ENCODE results near the gene PRPF38A.

Gene PRPF38A

DNA sequence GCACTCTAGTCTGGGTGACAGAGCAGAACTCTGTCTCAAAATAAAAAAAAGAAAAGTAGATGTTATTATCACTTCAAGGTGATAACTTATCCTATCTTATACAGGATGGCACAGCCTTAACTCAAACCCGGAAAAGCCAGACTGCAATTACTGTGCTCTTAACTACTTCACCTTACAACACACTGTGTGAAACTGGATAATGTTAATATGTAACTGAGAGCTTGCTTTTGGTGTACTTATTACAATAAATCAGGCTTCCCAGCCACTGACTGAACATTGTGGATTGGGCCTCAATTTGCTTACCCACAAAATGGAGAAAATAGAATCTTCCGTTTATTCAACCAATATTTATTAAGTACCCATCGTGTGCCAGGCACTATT lies 1.6 kb upstream of the PRPF38A start:
- DNase-seq, result no peak

DNA sequence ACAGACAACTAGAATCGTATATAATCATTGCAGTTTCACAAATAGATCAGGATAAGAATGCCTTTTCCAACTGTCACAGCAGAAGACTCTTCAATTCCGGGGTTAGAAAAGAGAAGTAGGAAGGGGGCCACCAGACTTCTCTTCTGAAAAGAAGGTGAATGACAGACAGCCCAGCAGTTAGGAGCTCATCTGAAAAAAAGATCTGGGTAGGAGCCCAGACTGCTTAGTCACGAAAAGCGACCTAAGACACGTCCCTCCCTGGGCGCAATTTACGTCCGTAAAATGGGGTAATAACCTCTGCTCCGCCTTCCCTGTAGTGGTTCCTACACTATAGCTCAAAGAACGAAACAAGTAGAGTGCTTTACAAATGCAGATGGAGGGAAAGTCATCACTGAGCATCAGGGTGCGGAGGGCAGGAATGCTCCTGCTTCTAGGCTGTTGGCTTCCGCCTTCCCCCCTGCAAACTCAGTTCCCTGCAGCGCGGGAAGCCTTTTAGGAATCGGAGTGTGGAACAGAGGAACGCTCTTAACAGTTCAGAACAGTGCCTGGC lies 761 bp upstream of the PRPF38A start:
- DNase-seq, result peak; percentile 48

DNA sequence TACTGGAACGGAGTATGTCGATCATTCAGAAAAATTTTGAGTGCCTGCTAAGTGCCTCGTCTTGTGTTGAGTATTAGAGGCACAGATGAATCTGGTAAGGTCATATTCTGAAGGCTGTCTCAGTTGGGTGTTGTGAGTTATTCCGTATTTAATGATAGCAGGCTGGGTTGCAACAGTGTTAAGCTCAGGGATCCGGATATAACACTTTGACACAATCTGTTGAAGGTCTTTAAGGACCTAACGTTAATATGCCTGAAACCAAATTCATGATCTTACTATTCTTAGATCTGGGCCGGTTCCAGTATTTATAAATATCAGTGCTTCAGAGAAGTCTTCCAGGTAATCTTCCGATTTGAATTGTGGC lies 555 bp downstream of the PRPF38A start:
- DNase-seq, result no peak

DNA sequence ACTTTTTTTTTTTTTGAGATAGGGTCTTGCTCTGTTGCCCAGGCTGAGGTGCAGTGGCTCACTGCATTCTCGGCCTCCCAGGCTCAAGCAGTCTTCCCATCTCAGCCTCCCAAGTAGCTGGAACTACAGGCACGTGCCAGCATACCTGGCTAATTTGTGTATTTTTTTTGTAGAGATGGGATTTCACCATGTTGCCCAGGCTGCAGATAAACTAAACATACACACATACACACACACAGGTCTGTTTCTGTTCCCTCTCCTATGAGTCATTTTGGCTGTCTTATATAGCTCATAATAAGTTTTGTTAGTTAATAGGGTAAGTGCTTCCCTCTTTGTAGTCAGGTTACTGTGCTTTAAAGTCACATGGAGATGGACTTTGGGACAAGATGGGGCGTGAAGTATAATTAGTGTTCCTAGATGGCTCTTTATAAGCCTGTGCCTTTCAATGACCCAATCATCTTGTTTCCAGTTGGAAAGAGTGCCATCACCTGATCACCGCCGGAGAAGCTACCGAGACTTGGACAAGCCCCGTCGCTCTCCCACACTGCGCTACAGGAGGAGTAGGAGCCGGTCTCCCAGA lies 9.1 kb downstream of the PRPF38A start:
- no peak for DNase-seq

DNA sequence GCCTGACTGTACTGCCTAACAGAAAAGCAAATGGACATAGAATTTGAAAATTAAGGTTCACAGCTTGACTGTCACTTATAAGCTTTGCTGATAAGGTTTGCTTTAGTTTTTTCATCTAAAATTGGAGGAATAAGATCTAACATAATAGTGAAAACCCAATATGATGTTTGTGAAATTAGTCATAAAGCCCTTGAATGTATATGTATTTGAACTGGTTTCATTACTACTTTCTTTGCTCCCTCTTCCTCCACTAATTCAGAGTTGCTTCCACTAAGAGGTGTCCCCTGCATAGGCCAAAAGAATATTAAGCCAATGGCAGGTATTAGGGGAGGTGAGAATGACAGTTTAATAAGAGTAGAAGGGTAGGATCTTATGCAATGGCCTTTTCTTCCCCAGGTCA lies 10.5 kb downstream of the PRPF38A start:
- DNase-seq, result no peak

DNA sequence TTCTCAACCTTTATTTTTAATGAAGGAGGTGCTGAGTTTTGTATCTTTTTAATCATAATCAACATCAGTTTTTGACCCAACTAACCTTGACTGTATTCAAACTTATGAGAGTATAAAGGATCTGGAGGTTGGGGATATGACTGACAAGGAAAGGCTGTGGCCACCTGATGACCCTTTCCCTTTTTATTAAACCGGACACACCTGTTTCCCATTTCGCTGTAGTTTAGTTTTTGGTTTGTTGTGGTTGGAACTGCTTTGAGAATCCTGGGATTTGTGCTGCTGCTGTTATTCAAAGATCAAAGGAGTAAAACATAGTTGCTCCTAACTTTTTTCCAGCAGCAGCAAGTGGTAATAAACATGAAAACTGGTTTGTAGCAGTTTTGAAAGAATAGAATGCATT lies 12.4 kb downstream of the PRPF38A start:
- no peak for DNase-seq

DNA sequence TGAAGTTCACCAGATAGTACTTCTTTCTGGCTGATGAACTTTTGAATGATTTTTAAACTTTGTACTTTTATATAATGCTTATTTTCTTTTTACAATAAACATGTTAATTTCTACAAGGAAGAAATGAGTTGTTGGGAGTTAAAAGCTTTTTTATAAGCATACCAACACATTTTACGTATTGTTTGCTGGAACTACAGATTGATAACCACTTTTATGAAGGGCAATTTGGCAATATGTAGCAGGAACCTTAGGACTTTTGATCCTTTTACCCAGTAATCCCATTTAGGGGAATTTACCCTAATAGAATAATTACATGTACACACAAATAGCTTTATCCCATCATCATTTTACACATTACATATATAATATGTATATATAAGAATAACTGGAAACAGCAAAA lies 16.3 kb downstream of the PRPF38A start:
- DNase-seq, result no peak

DNA sequence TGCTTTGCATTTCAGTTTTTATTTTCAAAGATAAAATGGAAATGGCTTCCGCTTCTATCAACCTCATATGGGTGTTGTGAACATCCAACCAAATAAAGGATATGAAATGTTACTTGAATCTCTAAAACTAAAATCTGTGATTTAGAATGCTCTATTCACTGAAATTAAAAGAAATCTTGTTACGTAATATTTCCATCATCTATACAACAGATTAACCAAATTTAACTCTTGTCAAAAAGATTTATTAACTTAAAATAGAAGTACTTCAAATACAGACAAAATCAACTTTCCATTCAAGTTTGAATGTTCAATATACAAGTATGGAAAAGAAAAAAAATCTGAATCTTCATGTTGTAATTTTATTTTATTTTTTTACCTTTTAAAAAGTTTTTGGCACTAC lies 18.7 kb downstream of the PRPF38A start:
- no peak for DNase-seq

DNA sequence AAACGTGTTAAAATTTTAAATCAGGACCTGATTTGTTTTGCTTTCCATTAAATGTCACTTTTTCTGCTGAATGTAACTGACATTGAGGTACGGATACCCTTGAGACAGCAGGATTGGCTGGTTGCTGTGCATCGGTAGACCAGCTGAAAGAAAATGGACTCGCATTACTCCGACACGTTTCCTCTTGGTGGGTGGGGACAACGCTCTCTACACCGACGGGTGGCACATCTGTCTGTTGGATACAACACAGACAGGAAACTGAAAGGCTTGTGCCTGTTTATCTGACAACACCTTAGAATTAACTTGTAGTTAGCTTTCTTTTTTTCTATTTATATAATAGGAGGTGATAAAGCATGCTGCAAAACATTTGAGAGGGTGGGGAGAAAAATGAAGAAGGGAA lies 19.4 kb downstream of the PRPF38A start:
- DNase-seq, result no peak

DNA sequence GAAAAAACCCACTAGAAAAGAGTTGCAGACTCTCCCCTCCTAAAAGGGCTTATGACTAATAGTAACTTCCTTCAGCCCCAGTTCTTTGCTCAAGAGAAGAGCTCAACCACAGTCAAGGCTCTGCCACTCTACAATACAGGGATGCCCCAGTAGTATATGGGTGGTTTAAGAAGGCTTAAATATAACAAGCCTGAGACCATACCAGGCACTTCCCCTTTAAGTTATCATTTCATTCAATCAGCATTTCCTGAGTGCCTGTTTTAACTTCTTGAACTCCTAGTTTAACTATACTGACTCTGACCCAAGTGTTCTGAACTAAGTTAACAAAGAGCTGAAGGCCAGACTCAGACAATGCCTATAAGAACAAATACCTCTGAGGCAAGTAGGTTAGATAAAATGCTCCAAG lies 19.8 kb downstream of the PRPF38A start:
- no peak for DNase-seq

DNA sequence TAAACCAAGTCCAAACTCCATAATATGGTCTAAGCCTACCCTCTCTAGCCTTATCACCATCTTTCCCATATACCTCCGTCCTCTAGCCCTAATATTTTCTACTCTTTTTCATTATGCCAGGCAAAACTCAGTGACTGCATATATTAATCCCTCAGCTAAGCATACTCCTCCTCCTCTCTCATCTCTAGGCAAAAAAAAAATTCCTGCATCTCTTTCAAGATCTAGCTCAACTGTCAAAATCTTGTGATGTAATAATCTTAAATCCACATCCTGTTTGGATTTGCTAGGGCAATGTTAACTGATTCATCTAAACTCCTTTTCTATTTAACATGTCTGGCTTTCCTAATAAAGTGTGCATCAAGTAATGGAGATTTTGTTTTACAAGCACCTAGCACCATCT lies 20.4 kb downstream of the PRPF38A start:
- no peak for DNase-seq

DNA sequence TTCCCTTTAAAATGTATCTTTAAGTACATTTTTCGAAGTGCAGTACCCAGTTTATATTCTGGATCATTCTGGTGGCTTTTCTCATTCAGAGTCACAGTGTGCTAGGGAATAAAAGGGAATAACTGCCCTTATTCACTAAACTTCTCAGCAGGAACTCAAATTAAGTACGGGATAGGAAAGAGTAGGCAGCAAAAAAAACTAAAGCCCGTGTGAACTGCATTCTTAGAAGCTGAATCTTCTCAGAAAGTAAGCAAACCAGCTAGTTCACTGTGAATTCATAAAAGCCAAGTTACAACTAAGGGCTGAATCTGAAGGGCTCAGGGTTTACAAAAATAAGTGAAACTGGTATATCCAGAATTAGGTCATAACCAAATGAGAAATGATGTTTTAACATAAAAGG lies 22.0 kb downstream of the PRPF38A start:
- no peak for DNase-seq

DNA sequence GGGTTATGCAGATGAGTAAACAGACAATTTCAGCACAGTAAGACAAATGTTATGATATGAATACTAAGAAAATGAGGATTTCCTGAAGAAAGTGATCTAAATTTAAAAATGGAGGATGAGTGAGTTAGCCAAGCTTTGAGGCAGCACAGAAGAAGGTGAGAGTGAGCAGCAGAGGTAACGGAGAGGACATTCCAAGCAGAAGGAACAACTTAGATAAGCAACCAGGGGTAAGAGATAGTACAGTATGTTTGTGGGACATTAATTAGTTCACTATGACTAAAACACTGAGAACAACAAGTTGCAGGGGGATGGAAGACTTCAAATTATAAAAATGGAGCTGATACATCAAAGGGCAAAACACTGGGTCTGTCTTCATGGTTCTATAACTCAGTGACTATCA lies 22.8 kb downstream of the PRPF38A start:
- no peak for DNase-seq

DNA sequence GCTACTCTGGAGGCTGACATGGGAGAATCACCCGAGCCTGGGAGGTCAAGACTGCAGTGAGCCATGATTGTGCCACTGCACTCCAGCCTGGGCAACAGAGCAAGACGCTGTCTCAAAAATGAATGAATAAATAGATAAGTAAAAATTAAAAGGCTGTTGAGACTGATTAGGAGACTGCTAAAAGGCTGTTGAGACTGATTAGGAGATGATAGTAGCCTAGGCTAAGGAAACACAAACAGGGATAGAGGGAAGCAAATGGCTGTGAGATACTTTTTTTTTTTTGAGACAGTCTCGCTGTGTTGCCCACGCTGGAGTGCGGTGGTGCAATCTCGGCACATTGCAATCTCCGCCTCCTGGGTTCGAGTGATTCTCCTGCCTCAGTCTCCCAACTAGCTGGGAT lies 28.4 kb downstream of the PRPF38A start:
- DNase-seq, result no peak

DNA sequence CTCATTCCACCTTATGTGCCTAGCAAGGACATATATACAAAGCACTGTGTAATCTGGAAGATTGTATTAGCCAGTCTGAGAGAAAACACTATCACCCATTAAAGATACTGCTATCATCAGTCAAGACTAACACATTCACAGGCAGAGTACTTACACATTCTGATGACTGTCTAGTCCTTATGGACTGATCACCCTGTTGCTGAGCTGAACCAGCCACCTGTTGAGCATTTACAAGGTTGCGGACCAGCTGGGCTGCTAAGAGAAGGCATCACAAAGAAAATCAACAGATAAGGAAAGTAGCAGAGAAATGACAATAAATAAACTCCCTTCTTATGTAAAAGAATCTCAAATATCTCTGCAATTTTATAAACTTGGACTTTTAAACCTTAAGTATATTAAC lies 30.8 kb downstream of the PRPF38A start:
- DNase-seq, result no peak

DNA sequence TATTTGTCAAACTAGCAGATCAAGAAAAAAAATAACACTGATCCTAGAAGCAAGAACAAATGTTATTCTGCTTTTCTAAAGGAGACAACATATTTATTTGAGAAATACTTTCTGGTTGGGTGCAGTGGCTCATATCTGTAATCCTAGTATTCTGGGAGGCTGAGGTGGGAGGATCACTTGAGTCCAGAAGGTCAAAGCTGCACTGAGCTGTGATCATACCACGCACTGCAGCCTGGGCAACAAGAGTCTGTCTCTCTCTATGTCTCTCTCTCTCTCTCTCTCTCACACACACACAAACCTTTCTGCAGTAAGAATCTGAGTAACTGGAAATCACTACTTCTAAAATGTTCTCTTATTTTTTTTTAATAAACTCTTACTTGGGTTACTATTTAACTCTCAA lies 31.2 kb downstream of the PRPF38A start:
- no peak for DNase-seq

DNA sequence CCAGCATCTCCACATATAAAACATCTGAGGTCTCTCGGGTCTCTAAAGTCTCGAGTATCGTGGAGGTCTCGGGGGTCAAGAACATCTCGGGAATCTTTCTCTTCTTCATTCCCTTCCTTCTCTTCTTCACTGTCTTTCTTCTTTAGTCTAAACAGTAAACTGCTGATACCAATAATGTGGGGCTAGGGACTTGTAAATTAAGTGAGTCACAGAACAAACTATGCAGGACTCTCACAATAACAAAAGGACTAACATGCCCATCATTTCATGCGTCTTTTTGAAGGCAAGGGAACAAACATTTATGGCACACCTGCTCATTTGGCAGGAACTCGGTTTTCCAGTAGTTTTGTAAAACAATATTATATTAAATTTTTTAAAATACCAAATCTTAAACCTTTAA lies 32.4 kb downstream of the PRPF38A start:
- no peak for DNase-seq

DNA sequence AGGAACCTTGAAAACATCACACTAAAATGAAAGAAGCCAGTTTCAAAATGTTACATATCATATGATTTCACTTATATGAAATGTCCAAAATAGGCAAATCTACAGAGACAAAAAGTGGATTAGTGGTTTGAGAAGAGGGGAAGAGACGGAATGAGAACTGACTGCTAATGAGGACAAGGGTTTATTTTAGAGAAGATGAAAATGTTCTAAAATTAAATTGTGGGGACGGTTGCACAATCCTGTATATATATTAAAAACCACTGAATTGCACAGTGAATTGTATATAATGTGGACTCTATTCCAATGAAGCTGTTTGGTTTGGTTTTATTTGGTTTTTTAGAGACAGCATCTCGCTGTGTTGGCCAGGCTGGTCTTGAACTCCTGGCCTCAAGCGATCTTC lies 35.6 kb downstream of the PRPF38A start:
- DNase-seq, result no peak

DNA sequence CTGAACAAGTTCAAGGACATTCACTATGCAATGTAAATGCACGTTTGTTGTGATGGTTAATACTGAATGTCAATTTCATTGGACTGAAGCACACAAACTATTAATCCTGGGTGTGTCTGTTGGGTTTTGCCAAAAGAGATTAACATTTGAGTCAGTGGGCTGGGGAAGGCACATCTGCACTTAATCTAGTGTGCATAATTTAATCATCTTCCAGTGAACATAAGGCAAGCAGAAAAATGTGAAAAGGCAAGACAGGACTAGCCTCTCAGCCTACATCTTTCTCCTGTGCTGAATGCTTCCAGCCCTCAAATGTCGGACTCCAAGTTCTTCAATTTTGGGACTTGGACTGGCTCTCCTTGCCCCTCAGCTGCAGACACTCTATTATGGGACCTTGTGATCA lies 40.1 kb downstream of the PRPF38A start:
- DNase-seq, result no peak

DNA sequence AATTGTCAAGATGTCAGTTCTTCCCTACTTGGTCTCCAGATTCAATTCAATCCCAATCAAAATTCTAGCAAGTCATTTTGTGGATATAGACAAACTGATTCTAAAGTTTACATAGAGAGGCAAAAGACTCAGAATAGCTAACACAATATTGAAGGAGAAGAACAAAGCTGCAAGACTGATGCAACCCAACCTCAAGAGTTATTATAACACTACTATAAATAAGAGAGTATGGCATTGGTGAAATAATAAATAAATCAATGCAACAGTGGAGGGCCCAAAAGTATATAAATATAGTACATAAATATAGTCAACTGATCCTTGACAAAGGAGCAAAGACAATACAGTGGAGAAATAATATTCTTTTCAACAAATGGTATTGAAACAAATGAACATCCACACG lies 49.7 kb downstream of the PRPF38A start:
- DNase-seq, result no peak

DNA sequence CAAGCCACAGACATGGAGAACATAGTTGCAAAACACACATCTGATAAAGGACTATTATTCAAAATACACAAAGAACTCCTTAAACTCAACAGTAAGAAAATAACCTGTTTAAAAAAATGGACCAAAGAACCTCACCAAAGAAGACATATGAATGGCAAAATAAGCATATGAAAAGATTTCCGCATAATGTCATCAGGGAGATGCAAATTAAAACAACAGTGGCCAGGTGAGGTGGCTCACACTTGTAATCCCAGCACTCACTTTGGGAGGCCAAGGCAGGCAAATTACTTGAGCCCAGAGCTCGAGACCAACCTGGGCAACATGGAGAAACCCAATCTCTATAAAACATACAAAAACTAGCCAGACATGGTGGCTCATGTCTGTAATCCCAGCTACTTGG lies 50.4 kb downstream of the PRPF38A start:
- no peak for DNase-seq

DNA sequence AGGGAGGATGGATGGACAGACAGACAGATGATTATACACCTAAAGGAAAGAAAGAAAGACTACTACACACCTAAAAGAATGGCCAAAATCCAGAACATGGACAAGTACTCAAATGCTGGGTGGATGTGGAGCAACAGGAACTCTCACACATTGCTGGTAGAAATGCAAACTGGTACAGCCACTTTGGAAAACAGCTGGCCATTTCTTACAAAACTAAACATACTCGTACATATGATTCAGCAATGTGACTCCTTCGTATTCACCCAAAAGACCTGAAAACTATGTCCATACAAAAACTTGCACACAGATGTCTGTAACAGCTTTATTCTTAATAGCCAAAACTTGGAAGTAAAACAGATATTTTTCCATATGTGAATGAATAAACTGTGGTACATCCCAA lies 51.3 kb downstream of the PRPF38A start:
- no peak for DNase-seq

DNA sequence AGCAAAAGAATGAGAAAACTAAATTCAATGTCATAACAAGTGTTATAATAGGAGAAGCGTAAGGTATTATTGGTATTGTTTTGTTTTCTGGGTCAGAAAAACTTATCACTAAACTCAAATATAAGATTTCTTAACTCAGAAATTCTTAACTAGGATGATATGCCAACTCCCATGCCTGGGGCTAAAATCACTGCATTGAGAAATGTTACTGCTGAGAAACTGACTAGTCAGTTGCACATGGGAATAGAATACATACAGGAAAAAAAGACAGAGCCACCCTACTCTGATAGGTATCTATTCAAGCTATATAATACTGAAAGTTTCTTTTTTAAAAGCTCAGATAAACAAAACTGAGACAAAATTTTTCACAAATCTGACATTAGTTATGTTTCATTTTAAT lies 56.3 kb downstream of the PRPF38A start:
- no peak for DNase-seq

DNA sequence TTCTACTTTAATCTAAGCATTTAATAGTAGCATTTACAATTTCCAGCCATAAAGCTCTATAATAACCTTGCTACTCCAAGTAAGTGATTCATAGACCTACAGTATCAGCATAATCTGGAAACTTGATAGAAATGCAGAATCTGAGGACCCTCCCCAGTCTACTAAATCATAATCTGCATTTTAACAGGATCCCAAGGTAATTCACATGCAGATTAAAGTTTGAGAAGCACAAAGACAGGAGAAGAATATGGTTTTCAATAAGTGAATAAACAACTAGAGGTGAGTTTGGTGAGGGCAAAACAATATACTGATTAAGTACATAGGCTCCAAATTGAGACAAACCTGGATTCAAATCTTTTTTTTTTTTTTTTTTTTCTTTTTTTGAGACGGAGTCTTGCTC lies 57.4 kb downstream of the PRPF38A start:
- no peak for DNase-seq

DNA sequence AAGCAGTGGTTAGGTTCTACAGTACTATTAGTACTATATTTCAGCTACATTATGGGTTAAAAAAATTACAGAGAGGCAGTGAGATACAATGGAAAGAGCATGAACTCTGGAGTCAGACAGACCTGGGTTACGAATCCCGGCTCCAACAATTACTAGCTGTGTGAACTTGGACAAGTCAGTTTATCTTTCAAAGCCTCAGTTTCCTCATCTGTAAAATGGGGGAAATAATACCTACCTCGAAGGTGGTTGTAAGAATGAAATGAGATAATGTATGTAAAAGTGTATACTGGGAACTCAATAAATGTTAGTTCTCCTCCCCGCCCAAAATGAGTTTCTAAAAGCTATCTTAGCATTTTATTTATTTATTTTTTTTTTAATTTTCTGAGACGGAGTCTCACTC lies 59.5 kb downstream of the PRPF38A start:
- no peak for DNase-seq

DNA sequence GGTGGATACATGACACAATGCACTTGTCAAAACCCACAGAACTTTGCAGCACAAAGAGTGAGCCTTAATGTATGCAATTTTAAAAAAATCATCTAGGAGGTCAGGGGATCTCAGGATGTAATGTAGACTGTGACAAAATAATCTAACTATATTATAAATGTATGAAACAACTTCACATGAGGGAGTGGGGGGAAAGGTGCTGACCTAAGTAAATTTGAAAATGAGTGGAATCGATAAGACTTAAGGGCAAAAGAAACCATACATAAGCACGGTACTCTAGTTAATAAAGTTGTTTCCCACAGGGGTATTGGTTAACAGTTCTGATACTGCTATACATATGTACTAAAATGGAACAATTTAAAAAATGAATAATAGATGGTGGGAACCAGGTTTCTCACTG lies 64.7 kb downstream of the PRPF38A start:
- no peak for DNase-seq

Measured in NCI-H748 treated with DMSO at 0.1 percent for 48 hours (cell line).